IPS-11a (cell line): ENCODE measurements around the gene EEIG2.

Experiments used
- H3K4me3 ChIP-seq: one replicate; pipeline ENCODE4 v1.5.1; 2013; ENCODE audit warnings: low read depth, low read length, control low read depth

Gene EEIG2

GRCh38 chr1:108575375-108575774 is 15.5 kb downstream of the EEIG2 start:
- H3K4me3 ChIP-seq, result no peak overlapping the region

- H3K4me3 ChIP-seq, result no peak overlapping the region
Measured at GRCh38 chr1:108583757-108584427, 24.0 kb downstream of the EEIG2 start.

GRCh38 chr1:108584428-108584856 is 24.5 kb downstream of the EEIG2 start:
- H3K4me3 ChIP-seq, result no peak overlapping the region

- H3K4me3 ChIP-seq, result no peak overlapping the region
Measured at GRCh38 chr1:108585313-108585712, 25.4 kb downstream of the EEIG2 start.

- no peak overlapping the region for H3K4me3 ChIP-seq
Measured at GRCh38 chr1:108590441-108590840, 30.5 kb downstream of the EEIG2 start.

- no peak overlapping the region for H3K4me3 ChIP-seq
Measured at GRCh38 chr1:108590957-108591356, 31.1 kb downstream of the EEIG2 start.

- no peak overlapping the region for H3K4me3 ChIP-seq
Measured at GRCh38 chr1:108591466-108591865, 31.6 kb downstream of the EEIG2 start.

- no peak overlapping the region for H3K4me3 ChIP-seq
Measured at GRCh38 chr1:108592030-108592759, 32.3 kb downstream of the EEIG2 start.

- no peak overlapping the region for H3K4me3 ChIP-seq
Measured at GRCh38 chr1:108593448-108593847, 33.5 kb downstream of the EEIG2 start.

- H3K4me3 ChIP-seq, result no peak overlapping the region
Measured at GRCh38 chr1:108595507-108595906, 35.6 kb downstream of the EEIG2 start.

- H3K4me3 ChIP-seq, result no peak overlapping the region
Measured at GRCh38 chr1:108597041-108597440, 37.1 kb downstream of the EEIG2 start.

GRCh38 chr1:108598340-108598739 is 38.4 kb downstream of the EEIG2 start:
- no peak overlapping the region for H3K4me3 ChIP-seq

- H3K4me3 ChIP-seq, result no peak overlapping the region
Measured at GRCh38 chr1:108600504-108600903, 40.6 kb downstream of the EEIG2 start.

GRCh38 chr1:108601708-108602410 is 42.0 kb downstream of the EEIG2 start:
- H3K4me3 ChIP-seq, result no peak overlapping the region

GRCh38 chr1:108605633-108606032 is 45.7 kb downstream of the EEIG2 start:
- no peak overlapping the region for H3K4me3 ChIP-seq

- H3K4me3 ChIP-seq, result no peak overlapping the region
Measured at GRCh38 chr1:108606478-108606877, 46.6 kb downstream of the EEIG2 start.

GRCh38 chr1:108609483-108610049 is 49.7 kb downstream of the EEIG2 start:
- H3K4me3 ChIP-seq, result no peak overlapping the region
